Stimulated activated CD8-positive, alpha-beta memory T cell treated with anti-CD3 and anti-CD28 coated beads, Interleukin-15, amount 100 ng/mL, for 48 hours (primary cell): ENCODE measurements around the gene MACROH2A1.

Experiments
- DNase-seq, 2 donors: peaks; one replicate each; pipeline ENCODE4 v3.0.0-alpha.2; 2020; ENCODE audit warnings: low read depth in 2 of 2

MACROH2A1 gene

DNA sequence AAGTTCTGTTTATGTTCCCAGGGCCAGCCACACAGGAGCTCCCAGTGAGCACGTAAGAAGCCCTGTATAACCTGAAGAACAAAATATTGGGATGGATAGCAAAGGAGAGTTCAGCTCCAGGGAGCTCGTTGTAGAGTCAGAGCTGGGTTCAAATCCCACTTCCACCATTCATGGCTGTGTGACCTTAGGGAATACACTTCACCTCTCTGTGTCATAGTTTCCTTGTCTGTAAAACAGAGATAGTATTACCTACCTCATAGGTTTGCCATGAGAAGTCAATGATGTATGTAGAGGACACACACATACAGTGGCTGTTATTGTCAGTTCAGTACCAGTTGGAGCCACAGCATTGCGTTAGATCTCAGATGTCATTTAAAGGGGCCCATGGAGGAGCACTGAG is 67.4 kb downstream of the MACROH2A1 start:
- no peak for DNase-seq

- no peak for DNase-seq
Measured at GRCh38 chr5:135330798-135331096, 68.3 kb downstream of the MACROH2A1 start.

DNA sequence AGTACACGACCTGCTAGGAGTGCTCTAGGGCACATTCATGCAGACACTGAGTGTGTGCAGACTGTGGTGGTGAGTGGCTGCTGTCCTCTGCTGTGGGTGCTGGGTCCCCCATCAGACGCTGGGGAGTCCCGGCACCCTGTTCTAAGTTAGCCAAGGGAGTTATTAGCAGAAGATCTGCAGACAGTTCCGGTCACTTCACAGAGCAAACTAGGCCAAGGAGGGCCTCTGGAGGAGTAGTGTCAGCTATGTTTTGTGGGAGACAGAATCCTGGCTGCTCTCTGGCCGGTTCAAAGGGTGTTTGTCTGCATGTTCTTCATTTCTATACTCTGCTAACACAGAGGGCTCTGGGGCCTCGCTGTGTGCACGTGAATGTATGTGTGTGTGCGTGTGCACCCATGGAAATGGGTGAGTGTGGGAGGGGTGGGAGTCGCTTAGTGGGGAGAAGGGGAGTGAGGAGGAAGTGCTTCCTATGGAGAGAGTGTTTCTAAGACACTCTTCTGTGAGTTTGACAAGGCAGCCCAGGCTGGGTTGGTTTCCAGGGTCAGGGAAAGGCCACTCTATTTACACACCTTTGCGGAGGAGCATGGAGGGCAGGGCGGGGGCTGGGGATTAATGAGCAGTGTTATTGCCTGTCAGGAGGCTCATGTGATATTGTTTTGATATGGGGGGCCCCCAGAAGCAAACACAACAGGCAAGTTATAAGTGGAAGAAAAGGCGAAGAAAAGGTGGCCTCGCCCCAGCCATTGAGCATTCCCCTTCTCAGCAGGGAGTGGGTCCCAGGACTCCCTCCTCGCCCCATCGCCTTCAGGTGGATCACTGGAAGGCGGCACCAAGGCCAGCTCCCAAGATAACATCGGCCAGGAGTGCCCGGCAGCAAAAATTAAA is 68.9 kb downstream of the MACROH2A1 start:
- no peak for DNase-seq

GRCh38 chr5:135329066-135329912 is 69.7 kb downstream of the MACROH2A1 start:
- no peak for DNase-seq

DNA sequence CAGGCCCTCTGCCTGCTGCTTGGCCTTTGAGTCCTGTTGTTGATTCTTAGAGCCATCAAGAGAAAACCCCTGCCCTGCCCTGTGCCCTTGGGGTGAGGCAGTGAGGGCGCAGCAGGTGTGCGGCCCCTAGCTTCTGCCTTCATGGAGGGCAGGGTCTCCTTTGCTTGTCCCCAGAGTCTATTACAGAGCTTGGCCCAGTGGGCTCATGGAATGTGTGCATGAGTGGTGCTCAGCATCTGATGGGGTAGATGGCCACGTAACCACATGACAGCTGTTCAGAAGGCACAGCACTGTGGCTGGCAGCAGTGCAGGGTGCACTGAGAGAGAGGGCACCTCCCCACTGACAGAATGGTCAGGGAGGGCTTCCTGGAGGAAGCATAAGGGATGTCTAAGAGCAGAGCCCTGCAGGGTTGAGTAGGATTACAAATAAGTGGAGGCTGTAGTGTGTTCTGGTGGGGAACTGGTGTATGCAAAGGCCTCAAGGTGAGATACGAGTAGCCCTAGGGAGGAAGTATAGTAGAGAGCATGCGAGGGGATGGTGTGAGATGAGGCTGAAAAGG is 70.8 kb downstream of the MACROH2A1 start:
- no peak for DNase-seq

DNA sequence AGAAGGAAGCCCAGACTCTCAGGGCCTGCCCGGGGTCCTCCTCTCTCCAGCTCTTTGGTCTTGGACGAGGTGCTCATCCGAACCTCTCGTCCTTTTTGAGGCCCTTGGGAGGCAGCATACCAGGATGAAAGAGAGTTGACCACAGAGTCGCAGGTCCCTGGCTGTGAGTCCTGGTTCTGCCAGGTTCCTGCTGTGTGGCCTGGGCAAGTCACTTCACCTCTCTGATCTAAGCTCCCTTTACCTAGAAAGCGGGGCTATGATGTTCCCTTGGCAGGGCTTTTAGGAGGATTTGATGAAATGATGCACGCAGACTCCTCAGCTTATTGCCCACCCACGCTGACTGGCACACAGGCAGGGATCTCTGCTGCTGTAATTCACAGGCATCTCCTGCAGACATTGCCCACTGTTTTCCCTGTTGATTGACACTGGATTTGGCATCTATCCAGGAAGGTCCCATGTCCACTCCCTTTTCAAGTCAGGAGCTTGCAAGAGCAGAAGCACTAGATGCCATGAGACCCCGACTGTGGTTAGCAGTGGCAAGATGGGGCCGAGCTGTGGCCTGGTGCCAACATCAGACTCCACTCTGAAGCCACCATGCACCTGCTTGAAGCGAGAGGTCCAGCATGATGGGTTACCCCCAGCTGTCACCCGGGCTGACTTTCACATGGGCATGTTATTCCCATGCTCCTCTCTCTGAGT is 71.5 kb downstream of the MACROH2A1 start:
- DNase-seq = no peak

DNA sequence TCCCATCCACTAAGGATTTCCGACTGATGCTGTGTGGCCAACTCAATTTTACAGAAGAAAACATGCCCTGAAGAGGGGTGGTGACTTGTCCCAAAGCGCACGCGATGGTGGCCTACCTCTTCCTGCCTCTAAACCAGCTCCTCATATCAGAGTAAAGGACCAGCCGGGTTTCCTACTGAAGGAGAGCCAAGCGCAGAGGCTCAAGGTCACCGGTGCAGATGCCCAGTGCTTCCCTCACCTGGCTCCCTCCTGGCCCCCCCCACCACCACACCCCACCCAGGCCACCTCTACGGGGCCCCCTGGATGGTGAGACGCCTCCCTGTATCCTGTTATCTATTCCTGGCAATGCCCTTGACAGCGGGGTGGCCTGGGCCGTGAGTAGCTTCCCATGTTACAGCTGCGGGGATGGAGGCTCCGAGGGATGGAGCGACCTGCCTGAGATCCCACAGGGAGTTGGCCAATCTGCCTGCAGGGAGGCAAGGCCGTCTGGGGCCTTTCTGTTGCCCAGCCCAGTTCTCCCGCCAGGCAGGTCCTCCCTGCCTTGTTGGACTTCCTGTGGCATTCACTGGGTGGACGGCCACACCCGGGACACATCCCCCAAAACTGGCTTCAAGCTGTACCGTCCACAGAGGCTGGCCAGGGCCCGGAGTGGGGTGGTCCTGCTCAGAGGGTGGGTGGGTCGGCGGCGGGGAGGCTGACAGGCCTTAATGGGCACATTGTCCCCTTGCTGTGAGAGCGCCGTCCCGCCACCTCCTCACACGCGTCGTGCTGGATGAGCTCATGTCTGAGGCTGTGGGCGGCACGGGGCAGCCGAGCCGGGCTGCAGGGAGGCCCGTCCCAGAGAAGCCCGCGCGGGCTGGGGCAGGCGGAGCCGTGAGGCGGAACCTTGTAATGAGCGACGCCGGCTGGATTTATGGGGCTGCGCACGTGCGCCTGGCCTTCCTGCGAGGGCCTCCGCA is 72.5 kb downstream of the MACROH2A1 start:
- DNase-seq = no peak

- no peak for DNase-seq
Measured at GRCh38 chr5:135324897-135325650, 74.0 kb downstream of the MACROH2A1 start.

DNA sequence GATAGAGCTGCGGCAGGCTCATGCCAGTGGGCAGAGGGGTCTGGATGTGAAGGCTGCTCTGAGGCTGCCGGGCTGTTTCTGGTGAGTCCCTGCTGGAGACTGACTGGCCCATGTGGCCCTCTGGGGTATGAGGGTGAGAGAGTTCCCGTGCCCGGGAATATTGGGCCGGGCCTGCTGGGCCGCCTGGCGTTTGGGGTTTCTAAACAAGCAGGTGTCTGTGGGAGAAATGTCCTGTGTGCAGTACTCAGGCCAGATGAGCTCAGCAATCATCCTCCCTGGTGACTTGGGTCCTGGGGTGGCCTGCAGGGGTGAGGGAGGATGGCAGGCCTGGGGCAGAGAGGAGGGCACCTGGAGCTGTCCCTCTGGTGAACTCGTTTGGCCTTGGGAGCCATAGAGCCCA is 74.9 kb downstream of the MACROH2A1 start:
- DNase-seq = no peak

GRCh38 chr5:135323701-135324132 is 75.3 kb downstream of the MACROH2A1 start:
- DNase-seq = no peak

GRCh38 chr5:135323227-135323626 is 75.8 kb downstream of the MACROH2A1 start:
- no peak for DNase-seq

DNA sequence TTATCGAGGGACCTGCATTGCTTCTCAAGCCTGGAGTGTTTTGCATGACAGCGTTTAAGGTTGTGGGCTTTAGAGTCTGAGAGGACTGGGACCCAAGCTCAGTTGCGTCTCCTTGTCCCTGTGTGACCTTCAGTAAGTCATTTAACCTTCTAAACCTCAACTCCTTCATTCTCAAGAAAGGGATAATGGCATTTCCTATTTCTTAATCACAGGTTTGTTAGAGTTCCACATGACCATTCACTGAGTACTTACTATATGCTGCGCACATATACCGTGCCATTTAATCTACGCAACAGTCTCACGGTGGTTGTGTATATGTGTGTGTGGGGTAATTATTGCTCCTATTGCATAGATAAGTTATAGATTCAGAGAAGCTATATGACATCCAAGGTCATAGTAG is 76.3 kb downstream of the MACROH2A1 start:
- DNase-seq = no peak

- DNase-seq = no peak
Measured at GRCh38 chr5:135322271-135322670, 76.8 kb downstream of the MACROH2A1 start.

GRCh38 chr5:135320718-135321484 is 78.1 kb downstream of the MACROH2A1 start:
- DNase-seq = no peak

GRCh38 chr5:135319928-135320606 is 79.0 kb downstream of the MACROH2A1 start:
- DNase-seq = no peak

DNA sequence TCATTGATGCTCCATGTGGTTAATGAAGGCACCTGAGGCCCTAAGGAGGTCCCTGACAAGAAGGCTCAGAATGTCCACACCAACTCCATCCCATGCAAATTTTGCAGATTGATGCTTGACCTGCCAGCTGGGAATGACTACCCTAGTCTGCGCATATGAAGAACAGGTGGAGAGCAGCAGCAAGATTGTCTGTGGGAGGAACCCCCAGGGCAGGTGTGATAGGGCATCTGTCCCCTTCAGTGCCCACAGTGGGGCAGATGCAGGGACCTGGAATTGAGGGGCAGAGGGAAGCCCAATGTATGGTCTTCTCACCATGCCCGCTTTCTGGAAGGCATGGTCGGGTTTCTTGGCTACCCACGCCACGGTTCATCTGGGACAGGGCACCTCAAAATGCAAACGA is 79.6 kb downstream of the MACROH2A1 start:
- DNase-seq = no peak

- no peak for DNase-seq
Measured at GRCh38 chr5:135318924-135319323, 80.1 kb downstream of the MACROH2A1 start.

- DNase-seq = no peak
Measured at GRCh38 chr5:135318037-135318436, 81.0 kb downstream of the MACROH2A1 start.

- no peak for DNase-seq
Measured at GRCh38 chr5:135317286-135317685, 81.7 kb downstream of the MACROH2A1 start.
